IPS DF 4.7 (cell line): ENCODE measurements around the gene CELF2.

Experiments
- DNase-seq: peaks from one replicate; pipeline ENCODE4 v3.0.0-alpha.2; 2013; ENCODE audit warnings: low spot score; ENCODE audit errors: extremely low read depth

Gene CELF2

GRCh38 chr10:11265484-11265883 lies 247.8 kb downstream of the CELF2 start:
- DNase-seq = no peak

GRCh38 chr10:11266426-11266825 lies 248.8 kb downstream of the CELF2 start:
- DNase-seq = no peak

- peak; percentile 60 for DNase-seq
Observed at GRCh38 chr10:11270135-11270857, 252.6 kb downstream of the CELF2 start.

- DNase-seq = no peak
Observed at GRCh38 chr10:11270858-11271179, 253.1 kb downstream of the CELF2 start.

GRCh38 chr10:11272915-11273389 lies 255.3 kb downstream of the CELF2 start:
- no peak for DNase-seq

- no peak for DNase-seq
Observed at GRCh38 chr10:11274452-11274851, 256.8 kb downstream of the CELF2 start.

GRCh38 chr10:11275651-11276050 lies 258.0 kb downstream of the CELF2 start:
- DNase-seq = no peak

- DNase-seq = no peak
Observed at GRCh38 chr10:11276449-11276990, 258.8 kb downstream of the CELF2 start.

GRCh38 chr10:11279314-11279713 lies 261.6 kb downstream of the CELF2 start:
- no peak for DNase-seq

GRCh38 chr10:11280187-11280932 lies 262.7 kb downstream of the CELF2 start:
- DNase-seq = no peak

GRCh38 chr10:11282156-11282555 lies 264.5 kb downstream of the CELF2 start:
- no peak for DNase-seq

GRCh38 chr10:11282661-11283060 lies 265.0 kb downstream of the CELF2 start:
- DNase-seq = no peak

GRCh38 chr10:11284291-11285085 lies 266.8 kb downstream of the CELF2 start:
- no peak for DNase-seq

- no peak for DNase-seq
Observed at GRCh38 chr10:11285171-11285570, 267.5 kb downstream of the CELF2 start.

GRCh38 chr10:11286261-11286852 lies 268.7 kb downstream of the CELF2 start:
- DNase-seq = no peak

GRCh38 chr10:11288302-11288701 lies 270.6 kb downstream of the CELF2 start:
- DNase-seq = no peak

- DNase-seq = no peak
Observed at GRCh38 chr10:11290156-11290890, 272.7 kb downstream of the CELF2 start.

GRCh38 chr10:11292576-11293302 lies 275.1 kb downstream of the CELF2 start:
- no peak for DNase-seq

GRCh38 chr10:11293332-11293731 lies 275.7 kb downstream of the CELF2 start:
- DNase-seq = no peak

- no peak for DNase-seq
Observed at GRCh38 chr10:11294831-11295450, 277.3 kb downstream of the CELF2 start.
